Transverse colon (tissue), 4 donors: Measurements from ENCODE around the gene SOCS1. TPM values are rescaled to one million over a fixed set of nuclear protein-coding genes. Genes with fewer than 3 reads are reported as not detected.
"Not testable (repeated sequence)": the region's sequence is repeated elsewhere in the genome, so short reads cannot be mapped to it uniquely, and the experiment has no call there.

Source experiments
- DNase-seq: peaks from one replicate; pipeline ENCODE4 v3.0.0-alpha.2; 2019
- H3K27ac ChIP-seq, 4 donors: fragments of 200-600 bp; sonication (generic); 2 replicates each; pipeline ENCODE4 v1.5.1; 2016 to 2018; ENCODE audit warnings: inconsistent platforms in 4 of 4
- H3K27me3 ChIP-seq: fragments of 200-600 bp; sonication (generic); 2 replicates; pipeline ENCODE4 v1.5.1; 2017; ENCODE audit warnings: inconsistent platforms
- H3K36me3 ChIP-seq, 4 donors: fragments of 200-600 bp; sonication (generic); 2 replicates each; pipeline ENCODE4 v1.5.1; 2017 to 2019; ENCODE audit warnings: inconsistent platforms in 4 of 4
- H3K4me1 ChIP-seq, 4 donors: fragments of 200-600 bp; sonication (generic); 2 replicates each; pipeline ENCODE4 v1.5.1; 2017 to 2020; ENCODE audit warnings: inconsistent platforms in 4 of 4
- H3K4me3 ChIP-seq, 4 donors: fragments of 200-600 bp; sonication (generic); 1 replicate in 1 of 4; 2 replicates in 3 of 4; pipeline versions ENCODE4 v1.5.1 to v1.6.1; 2017 to 2019; ENCODE audit warnings: inconsistent platforms in 4 of 4
- H3K9me3 ChIP-seq, 2 donors: fragments of 200-600 bp; sonication (generic); 2 replicates each; pipeline ENCODE4 v1.5.1; 2017 to 2019; ENCODE audit warnings: inconsistent platforms in 2 of 2
- CTCF ChIP-seq, 5 experiments: fragments of 200-600 bp in 3 of 5; fragments of 450-650 bp in 2 of 5; sonication (generic) in 3 of 5; IDR thresholded peaks; 1 replicate in 2 of 5; 2 replicates in 3 of 5; pipeline ENCODE4 v1.5.1; 2016 to 2017; ENCODE audit warnings: antibody characterized with exemption in 5 of 5, inconsistent platforms in 3 of 5, mild to moderate bottlenecking in 2 of 5, moderate library complexity in 1 of 5
- EP300 ChIP-seq: sonication (generic); formaldehyde crosslinking; IDR thresholded peaks from one replicate; pipeline ENCODE4 v1.6.1; 2017; ENCODE audit warnings: antibody characterized with exemption, low read depth
- POLR2A ChIP-seq: fragments of 450-650 bp; IDR thresholded peaks from one replicate; pipeline ENCODE4 v1.6.1; 2016; ENCODE audit warnings: antibody characterized with exemption, mild to moderate bottlenecking, moderate library complexity
- POLR2AphosphoS5 ChIP-seq, 3 donors: sonication (generic); formaldehyde crosslinking; IDR thresholded peaks; one replicate each; pipeline ENCODE4 v1.6.1; 2016; ENCODE audit warnings: antibody characterized with exemption in 3 of 3
- WGBS, 2 donors: methylation state at CpG; one replicate each; pipeline ENCODE4 v1.1.5; 2018; ENCODE audit warnings: low coverage in 1 of 2; 5-methylcytosine and 5-hydroxymethylcytosine counted together
- in situ Hi-C, 4 donors: fragments of 200-750 bp; cut with MboI; loops; one replicate each; pipeline versions ENCODE4 v1.15.0 to v1.15.1; 2017; ENCODE audit warnings: low sequenced_read_pairs in 3 of 4, low pct_ligation_motif_present in 1 of 4, low pct_unique_long_range_greater_than_20kb in 1 of 4
- intact Hi-C: fragments of 100-400 bp; cut with DNase I; formaldehyde crosslinking; loops from one replicate; pipeline ENCODE4 v1.15.1; 2023; ENCODE audit warnings: low total_unique reads
- total RNA-seq, 4 donors: library from RNA; depleted of rRNA; stranded (reverse); fragments of >200 nt; gene quantifications; one replicate each; pipeline ENCODE4 v1.1.0, GENCODE V29; 2016

SOCS1 gene
- total RNA-seq, 4 donors from 2014 or later, result 2.2 to 17.6 (median 10.8) TPM

GRCh38 chr16:11301645-11302501 lies 45.9 kb upstream of the SOCS1 start:
- Histone ChIP-seq H3K36me3 (no peaks in the 10 kb centered on the region), H3K4me1 (peaks cover 3 to 15% (median 11%) of the 10 kb centered on the region in 4 donors), H3K4me3 (no peak overlapping the region), H3K27ac (no peak overlapping the region), H3K27me3 (no peaks in the 10 kb centered on the region), H3K9me3 (no peaks in the 10 kb centered on the region)
- no peak for DNase-seq
- TF ChIP-seq EP300 (no peak), POLR2A (no peak), POLR2AphosphoS5 (IDR thresholded peaks at IDR 0.05) (no peak), CTCF (IDR thresholded peaks at IDR 0.05) (no peak)
- WGBS, 2 donors, result 63 to 75% methylated on average over 4 of the region's 4 CpGs
- intact Hi-C loops, result no loop called here
- in situ Hi-C loops, result no loop called here

DNA sequence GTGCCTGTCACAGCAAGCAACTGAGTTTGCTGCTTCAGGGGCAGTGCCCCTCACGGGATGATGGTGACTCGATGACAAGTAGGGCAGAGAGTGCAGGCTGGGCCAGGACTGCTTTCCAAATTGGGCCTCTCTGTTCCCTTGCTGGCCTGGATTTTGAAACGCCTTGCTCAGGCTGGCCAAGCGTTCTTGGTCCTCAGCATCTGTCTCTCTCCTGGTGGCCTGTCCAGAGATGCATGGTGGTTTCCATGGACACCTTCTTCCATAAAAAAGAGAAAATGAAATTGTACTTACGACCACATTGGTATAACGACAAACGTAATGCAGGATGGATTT lies 44.5 kb upstream of the SOCS1 start:
- in situ Hi-C loops, result no loop called here
- TF ChIP-seq EP300, result no peak
- TF ChIP-seq POLR2A, result no peak
- no peak for TF ChIP-seq CTCF (IDR thresholded peaks at IDR 0.05)
- TF ChIP-seq POLR2AphosphoS5 (IDR thresholded peaks at IDR 0.05), result no peak
- intact Hi-C loops, result no loop called here

DNA sequence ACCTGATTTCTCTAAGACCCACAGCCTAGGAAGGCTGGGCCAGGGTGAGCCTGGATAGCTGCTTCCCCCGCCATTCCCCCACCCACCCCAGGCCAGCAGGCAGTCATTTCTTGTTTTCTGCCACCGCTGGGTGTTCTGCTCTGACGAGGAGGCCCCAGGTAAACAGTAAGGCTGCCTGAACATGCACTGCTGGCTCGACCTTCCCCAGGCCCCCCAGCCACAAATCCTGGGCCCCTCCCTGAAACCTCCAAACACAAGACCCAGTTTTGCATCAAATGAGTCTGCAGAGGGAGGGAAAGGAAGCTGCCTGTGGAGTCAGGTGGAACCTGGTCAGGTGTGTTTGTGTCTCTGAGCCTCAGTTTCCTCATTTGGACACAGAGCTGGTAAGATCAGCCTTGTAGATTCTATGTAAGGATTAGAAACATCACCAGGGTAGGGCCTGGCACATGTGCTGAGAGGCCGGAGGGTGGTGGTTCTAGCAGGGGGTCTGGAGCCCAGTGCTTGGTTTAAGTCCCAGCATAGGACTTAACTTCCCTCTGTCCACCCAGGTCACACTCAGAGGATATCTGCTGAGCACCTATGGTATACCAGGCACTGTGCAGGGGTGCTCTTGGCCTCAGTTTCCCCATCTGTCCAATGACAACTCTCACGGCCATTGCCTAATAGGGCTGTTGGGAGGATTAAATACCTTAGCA lies 44.0 kb upstream of the SOCS1 start:
- intact Hi-C loops (no loop called here), in situ Hi-C loops (no loop called here)
- Histone ChIP-seq H3K36me3 (no peaks in the 10 kb centered on the region), H3K4me3 (no peak overlapping the region), H3K27ac (no peak overlapping the region), H3K9me3 (no peaks in the 10 kb centered on the region), H3K27me3 (no peaks in the 10 kb centered on the region), H3K4me1 (peaks cover 3 to 19% (median 13%) of the 10 kb centered on the region in 4 donors)
- WGBS, 2 donors, result 87% methylated on average over 6 of the region's 6 CpGs; no CpG with 5 or more reads in 1 of the 2 donors
- TF ChIP-seq POLR2AphosphoS5 (IDR thresholded peaks at IDR 0.05) (no peak), EP300 (no peak), CTCF (IDR thresholded peaks at IDR 0.05) (no peak), POLR2A (no peak)
- DNase-seq, result no peak

More for the DNA sequence above, 44.5 kb upstream of the SOCS1 start:
- Histone ChIP-seq H3K4me1 (peaks cover 3 to 19% (median 13%) of the 10 kb centered on the region in 4 donors), H3K36me3 (no peaks in the 10 kb centered on the region), H3K4me3 (no peak overlapping the region), H3K27me3 (no peaks in the 10 kb centered on the region), H3K9me3 (no peaks in the 10 kb centered on the region), H3K27ac (no peak overlapping the region)
- WGBS, 2 donors, result 85 to 93% methylated on average over 6 to 7 of the region's 7 CpGs
- no peak for DNase-seq

DNA sequence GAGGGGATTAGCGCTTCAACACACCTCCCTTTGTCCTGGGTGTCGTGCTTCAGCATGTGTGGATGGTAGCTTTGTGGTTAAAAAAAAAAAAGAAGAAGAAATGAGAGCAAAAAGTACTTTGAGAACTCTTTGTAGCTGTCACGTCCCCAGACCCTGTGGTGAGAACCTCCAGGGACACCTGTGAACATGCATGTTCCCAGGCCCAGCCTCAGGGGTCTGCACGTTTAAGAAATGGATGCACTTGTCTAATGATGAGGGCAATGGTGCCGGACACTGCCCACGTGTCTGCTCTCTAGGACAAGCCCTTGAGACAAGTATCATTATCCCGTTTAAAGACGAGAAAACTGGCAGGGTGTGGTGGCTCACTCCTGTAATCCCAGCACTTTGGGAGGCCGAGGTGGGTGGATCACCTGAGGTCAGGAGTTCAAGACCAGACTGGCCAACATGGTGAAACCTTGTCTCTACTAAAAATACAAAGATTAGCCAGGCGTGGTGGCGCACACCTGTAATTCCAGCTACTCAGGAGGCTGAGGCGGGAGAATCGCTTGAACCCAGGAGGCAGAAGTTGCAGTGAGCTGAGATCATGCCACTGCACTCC lies 43.0 kb upstream of the SOCS1 start:
- WGBS, 2 donors, result 71 to 86% methylated on average over 6 to 13 of the region's 13 CpGs
- H3K27me3 ChIP-seq, H3K27ac ChIP-seq, H3K4me3 ChIP-seq, in situ Hi-C loops, H3K36me3 ChIP-seq, intact Hi-C loops, DNase-seq, H3K9me3 ChIP-seq: not testable (repeated sequence)
- peaks cover 3 to 19% (median 13%) of the 10 kb centered on the region in 4 donors for H3K4me1 ChIP-seq
